Tibial artery (tissue), 4 donors: ENCODE measurements around the gene ENTPD5.
A peak's percentile ranks its signal among the peaks of the same experiment; 100 is the strongest.

ENCODE experiments used
- DNase-seq, 2 donors: peaks; one replicate each; pipeline ENCODE4 v3.0.0-alpha.2; 2019
- H3K27ac ChIP-seq, 2 donors: fragments of 200-600 bp; sonication (generic) in 1 of 2; 1 replicate in 1 of 2; 2 replicates in 1 of 2; pipeline ENCODE4 v1.5.1; 2018 to 2019; ENCODE audit warnings: mild to moderate bottlenecking in 1 of 2
- H3K27me3 ChIP-seq, 2 donors: fragments of 200-600 bp; sonication (generic) in 1 of 2; one replicate each; pipeline versions ENCODE4 v1.5.1 to v1.6.0; 2016 to 2019
- H3K36me3 ChIP-seq, 3 donors: fragments of 200-600 bp; sonication (generic) in 2 of 3; one replicate each; pipeline ENCODE4 v1.5.1; 2016 to 2019; ENCODE audit warnings: mild to moderate bottlenecking in 2 of 3
- H3K4me1 ChIP-seq, 4 donors: fragments of 200-600 bp; sonication (generic) in 2 of 4; 1 replicate in 3 of 4; 2 replicates in 1 of 4; pipeline ENCODE4 v1.5.1; 2016 to 2019
- H3K4me3 ChIP-seq, 2 donors: fragments of 200-600 bp; sonication (generic) in 1 of 2; 1 replicate in 1 of 2; 2 replicates in 1 of 2; pipeline ENCODE4 v1.5.1; 2018 to 2019; ENCODE audit warnings: mild to moderate bottlenecking in 2 of 2
- H3K9me3 ChIP-seq, 3 donors: fragments of 200-600 bp; sonication (generic) in 1 of 3; one replicate each; pipeline ENCODE4 v1.5.1; 2016 to 2019
- intact Hi-C: fragments of 100-400 bp; cut with DNase I; formaldehyde crosslinking; loops from one replicate; pipeline ENCODE4 v1.15.0; 2023; ENCODE audit warnings: low total_unique reads
- TF ChIP-seq, protein P1 (sequence below), 2 experiments: fragments of 200-600 bp in 1 of 2; fragments of 450-650 bp in 1 of 2; IDR thresholded peaks; one replicate each; pipeline ENCODE4 v1.5.1; 2017 to 2019; ENCODE audit warnings: antibody characterized with exemption in 2 of 2, mild to moderate bottlenecking in 1 of 2, moderate library complexity in 1 of 2

The ENTPD5 gene

DNA sequence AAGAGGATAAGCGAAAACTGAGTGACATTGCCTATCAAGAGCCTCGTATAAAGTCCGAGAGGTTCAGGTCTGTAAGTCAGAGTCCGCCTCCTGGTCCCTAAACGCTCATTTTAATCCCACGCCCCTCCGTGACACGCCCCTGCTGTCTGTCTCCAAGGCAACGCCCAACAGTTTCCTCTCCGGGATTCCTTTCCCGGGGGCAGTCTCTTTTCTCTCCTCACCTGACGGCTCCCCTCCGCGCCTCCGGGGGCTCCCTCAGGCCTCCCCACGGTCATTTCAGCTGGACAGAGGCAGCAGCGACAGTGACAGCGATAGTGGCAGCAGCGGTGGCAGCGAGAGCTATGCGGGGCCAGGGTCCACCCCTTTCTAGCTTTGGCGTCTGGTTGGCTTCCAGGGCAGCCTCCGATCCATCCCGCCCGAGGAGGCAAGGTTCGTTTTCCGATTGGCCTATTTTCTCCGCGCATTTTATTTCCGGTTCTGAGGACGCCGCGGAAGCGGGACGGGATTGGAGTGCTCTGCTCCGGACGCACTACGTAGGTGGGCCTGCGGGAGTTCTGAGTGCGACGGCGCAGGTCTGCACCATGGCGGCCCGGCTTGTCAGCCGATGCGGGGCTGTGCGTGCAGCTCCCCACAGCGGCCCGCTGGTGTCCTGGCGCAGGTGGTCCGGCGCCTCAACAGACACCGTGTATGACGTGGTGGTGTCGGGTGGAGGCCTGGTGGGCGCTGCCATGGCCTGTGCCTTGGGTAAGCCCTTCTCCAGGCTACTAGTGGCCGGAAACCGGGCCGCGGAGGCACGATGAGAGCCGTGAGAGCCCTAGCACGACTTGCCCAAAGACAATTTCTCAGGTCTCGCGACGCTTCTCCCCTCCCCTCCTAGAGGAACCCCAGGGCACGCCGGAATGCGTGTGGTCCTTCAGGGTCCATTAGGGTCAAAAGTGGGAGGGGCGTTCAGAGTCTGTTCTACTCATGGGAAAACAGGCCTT, 69.0 kb downstream of the ENTPD5 start, which contains the start of the genes COQ6 and FAM161B:
Gene COQ6, plus strand, starts transcription at position 551 of the 983 bp plus-strand sequence. Its CDS starts 31 bp downstream, at position 582.
Gene FAM161B, minus strand, starts transcription at position 343 of the 983 bp plus-strand sequence. Its CDS starts 68 bp downstream, at position 275.
- intact Hi-C loops, result loop anchor here (1.0 kb wide), 1 partner anchor 69 kb away; the partner anchor contains the start of genes BBOF1 and ENTPD5
- TF ChIP-seq, protein P1, sequence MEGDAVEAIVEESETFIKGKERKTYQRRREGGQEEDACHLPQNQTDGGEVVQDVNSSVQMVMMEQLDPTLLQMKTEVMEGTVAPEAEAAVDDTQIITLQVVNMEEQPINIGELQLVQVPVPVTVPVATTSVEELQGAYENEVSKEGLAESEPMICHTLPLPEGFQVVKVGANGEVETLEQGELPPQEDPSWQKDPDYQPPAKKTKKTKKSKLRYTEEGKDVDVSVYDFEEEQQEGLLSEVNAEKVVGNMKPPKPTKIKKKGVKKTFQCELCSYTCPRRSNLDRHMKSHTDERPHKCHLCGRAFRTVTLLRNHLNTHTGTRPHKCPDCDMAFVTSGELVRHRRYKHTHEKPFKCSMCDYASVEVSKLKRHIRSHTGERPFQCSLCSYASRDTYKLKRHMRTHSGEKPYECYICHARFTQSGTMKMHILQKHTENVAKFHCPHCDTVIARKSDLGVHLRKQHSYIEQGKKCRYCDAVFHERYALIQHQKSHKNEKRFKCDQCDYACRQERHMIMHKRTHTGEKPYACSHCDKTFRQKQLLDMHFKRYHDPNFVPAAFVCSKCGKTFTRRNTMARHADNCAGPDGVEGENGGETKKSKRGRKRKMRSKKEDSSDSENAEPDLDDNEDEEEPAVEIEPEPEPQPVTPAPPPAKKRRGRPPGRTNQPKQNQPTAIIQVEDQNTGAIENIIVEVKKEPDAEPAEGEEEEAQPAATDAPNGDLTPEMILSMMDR (IDR thresholded peaks at IDR 0.05), result no peak
- H3K9me3 ChIP-seq, result no peaks in the 10 kb centered on the region
- H3K4me1 ChIP-seq, result peaks cover 0 to 27% (median 15%) of the 10 kb centered on the region in 4 donors
- H3K36me3 ChIP-seq, result peaks cover 11 to 35% (median 20%) of the 10 kb centered on the region in 3 donors
- peak within 1 kb of the TSS; percentile 81 to 85 for H3K4me3 ChIP-seq
- no peaks in the 10 kb centered on the region for H3K27me3 ChIP-seq
- DNase-seq, result peak; percentile 96 to 97
- peak within 1 kb of the TSS; percentile 90 to 93 for H3K27ac ChIP-seq

DNA sequence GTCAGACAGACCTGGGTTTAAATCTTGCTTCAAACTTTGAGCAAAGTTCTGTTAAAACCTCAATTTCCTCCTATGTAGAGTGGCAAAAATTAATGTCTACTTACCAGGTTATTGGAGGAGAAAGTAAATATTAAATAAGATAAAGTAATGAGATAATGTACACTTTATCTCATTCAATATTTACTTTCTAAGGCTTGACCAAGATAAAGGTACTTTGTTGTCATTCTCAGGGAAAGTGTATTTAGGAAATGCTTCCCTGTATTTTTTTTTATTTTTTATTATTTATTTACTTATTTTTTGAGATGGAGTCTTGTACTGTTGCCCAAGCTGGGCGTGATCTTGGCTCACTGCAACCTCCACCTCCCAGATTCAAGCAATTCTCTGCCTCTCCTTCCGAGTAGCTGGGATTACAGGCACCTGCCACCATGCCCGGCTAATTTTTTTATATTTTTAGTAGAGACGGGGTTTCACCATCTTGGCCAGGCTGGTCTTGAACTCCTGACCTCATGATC, 73.9 kb downstream of the ENTPD5 start:
- no peak overlapping the region for H3K27ac ChIP-seq
- no peaks in the 10 kb centered on the region for H3K27me3 ChIP-seq
- no peak for DNase-seq
- peaks cover 0 to 12% (median 4%) of the 10 kb centered on the region in 4 donors for H3K4me1 ChIP-seq
- H3K9me3 ChIP-seq, result no peaks in the 10 kb centered on the region
- TF ChIP-seq, protein P1 (IDR thresholded peaks at IDR 0.05), result no peak
- H3K4me3 ChIP-seq, result no peak overlapping the region
- peaks cover 20 to 58% (median 29%) of the 10 kb centered on the region in 3 donors for H3K36me3 ChIP-seq
- intact Hi-C loops, result no loop called here

DNA sequence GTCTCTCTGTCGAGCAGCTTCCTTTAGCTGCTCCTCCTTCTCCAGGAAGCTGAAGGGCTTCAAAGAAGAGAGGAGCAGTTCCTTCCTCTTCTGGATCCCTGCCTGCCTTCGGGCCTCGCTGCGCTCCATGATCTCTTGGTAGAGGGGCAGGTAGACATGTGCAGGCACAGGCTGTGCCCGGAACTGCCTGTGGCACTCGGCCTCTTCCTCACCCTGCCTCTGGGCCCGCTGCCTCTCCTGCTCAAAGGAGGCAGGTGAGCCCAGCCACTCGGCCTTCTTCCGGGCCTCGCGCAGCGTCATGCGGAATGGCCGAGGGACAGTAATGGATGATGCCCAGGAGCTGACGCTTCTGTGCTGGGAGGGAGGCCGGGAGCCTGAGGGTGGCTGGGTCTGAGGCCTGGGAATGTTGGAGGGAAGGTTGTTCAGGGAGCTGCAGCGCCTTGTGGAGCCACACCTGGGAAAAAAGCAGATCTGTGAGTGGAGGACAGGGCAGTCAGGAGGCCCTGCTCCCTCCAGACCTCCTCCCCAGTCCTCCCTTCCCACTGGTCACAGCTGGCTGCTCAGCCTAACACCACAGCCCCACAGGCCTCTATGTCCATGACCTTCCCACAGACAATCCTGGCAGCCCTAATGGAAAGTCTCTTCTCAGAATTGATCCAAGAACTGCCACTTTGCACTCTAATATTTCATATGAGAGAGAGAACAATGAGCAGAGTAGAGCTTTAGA, 74.5 kb downstream of the ENTPD5 start:
- intact Hi-C loops, result no loop called here
- peaks cover 20 to 64% (median 36%) of the 10 kb centered on the region in 3 donors for H3K36me3 ChIP-seq
- TF ChIP-seq, protein P1 (IDR thresholded peaks at IDR 0.05), result no peak
- no peak overlapping the region for H3K4me3 ChIP-seq
- no peaks in the 10 kb centered on the region for H3K27me3 ChIP-seq
- no peak overlapping the region for H3K27ac ChIP-seq
- H3K9me3 ChIP-seq, result no peaks in the 10 kb centered on the region
- H3K4me1 ChIP-seq, result peaks cover 0 to 12% (median 4%) of the 10 kb centered on the region in 4 donors
- no peak for DNase-seq

DNA sequence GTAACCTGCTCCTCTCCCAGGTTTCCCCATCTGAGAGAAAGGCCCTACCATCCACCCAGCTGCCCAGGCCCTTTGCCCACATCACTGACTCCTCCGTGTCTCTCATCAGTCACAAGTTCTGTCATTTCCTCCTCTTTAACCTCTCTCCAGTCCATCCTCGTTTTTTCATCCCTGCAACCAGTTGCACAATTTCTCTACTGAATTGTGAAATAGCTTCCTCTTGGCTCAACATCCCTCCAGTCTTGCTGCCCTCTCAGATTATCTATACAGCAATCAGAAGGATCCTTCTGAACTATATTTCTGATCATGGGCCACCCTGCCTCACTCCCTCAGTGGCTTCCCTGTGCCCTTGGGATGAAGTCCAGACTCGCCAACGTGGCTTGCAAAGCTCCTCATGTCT, 76.0 kb downstream of the ENTPD5 start:
- intact Hi-C loops, result no loop called here
- peak; percentile 50 to 71 for DNase-seq
- H3K36me3 ChIP-seq, result peaks cover 20 to 79% (median 41%) of the 10 kb centered on the region in 3 donors
- H3K4me3 ChIP-seq, result no peak overlapping the region
- no peaks in the 10 kb centered on the region for H3K9me3 ChIP-seq
- TF ChIP-seq, protein P1 (IDR thresholded peaks at IDR 0.05), result no peak
- H3K27me3 ChIP-seq, result no peaks in the 10 kb centered on the region
- H3K27ac ChIP-seq, result peak overlapping the region in 1 of 2 donors; percentile 14
- peaks cover 0 to 4% (median 0%) of the 10 kb centered on the region in 4 donors for H3K4me1 ChIP-seq

DNA sequence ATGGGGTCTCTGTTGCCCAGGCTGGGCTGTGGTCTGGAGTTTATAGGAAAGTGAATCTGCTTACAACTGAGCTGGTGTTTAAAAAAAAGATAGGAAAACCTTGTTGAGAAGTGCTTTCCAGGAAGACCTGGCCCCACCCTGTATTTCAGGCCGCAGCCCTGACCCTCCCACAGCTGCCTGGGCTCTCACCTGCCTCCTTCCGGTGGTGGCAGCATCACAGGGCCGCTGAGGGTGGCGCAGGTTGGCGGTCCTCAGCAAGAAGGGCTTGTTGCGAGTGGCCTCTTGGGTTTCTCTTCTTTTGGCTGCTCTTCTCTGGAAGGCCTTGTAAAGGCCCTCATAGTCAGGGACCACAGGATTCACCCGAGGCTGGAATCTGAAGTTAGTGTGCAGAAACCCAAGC, 76.9 kb downstream of the ENTPD5 start:
- Histone ChIP-seq H3K4me3 (no peak overlapping the region), H3K36me3 (peaks cover 27 to 88% (median 48%) of the 10 kb centered on the region in 3 donors), H3K9me3 (no peaks in the 10 kb centered on the region), H3K27me3 (no peaks in the 10 kb centered on the region), H3K4me1 (peaks cover 0 to 4% (median 0%) of the 10 kb centered on the region in 4 donors), H3K27ac (peak overlapping the region in 1 of 2 donors; percentile 14)
- intact Hi-C loops, result no loop called here
- TF ChIP-seq, protein P1 (IDR thresholded peaks at IDR 0.05), result no peak
- DNase-seq, result no peak
